Activated CD4-positive, alpha-beta memory T cell treated with anti-CD3 and anti-CD28 coated beads, Interleukin-2, amount 10 ng/mL, durations not matched to agents 7 days and 5 days (primary cell): ENCODE measurements around the gene ANKHD1. TPM values are rescaled to one million over a fixed set of nuclear protein-coding genes. Genes with fewer than 3 reads are reported as not detected.

Experiments
- total RNA-seq, 2 experiments: library from RNA; stranded (reverse); gene quantifications; one replicate each; pipeline ENCODE4 v1.2.3, GENCODE V29; 2021

The ANKHD1 gene
- total RNA-seq, 2 experiments from 2014 or later: 109 to 122 TPM

Other genes starting within 250 kb of the ANKHD1 start
- gene CYSTM1, start 226.6 kb upstream of the ANKHD1 start, total RNA-seq: 10 to 100 TPM; 20.1 to 22.3 TPM
- gene PFDN1, start 98.7 kb upstream of the ANKHD1 start, total RNA-seq: 10 to 100 TPM; 52.3 to 55.8 TPM
- gene HBEGF, start 55.2 kb upstream of the ANKHD1 start, total RNA-seq: 10 to 100 TPM; 67.9 to 69.1 TPM
- under 1 TPM; 0.43 to 0.78 TPM for gene SLC4A9, start 41.6 kb upstream of the ANKHD1 start, total RNA-seq
- gene EIF4EBP3, start 145.8 kb downstream of the ANKHD1 start, total RNA-seq: 10 to 100 TPM in 1 of 2 experiments, 1 to 10 TPM in 1; 8.0 to 11.6 TPM
- 10 to 100 TPM; 37.4 to 38.3 TPM for gene SRA1, start 155.6 kb downstream of the ANKHD1 start, total RNA-seq
- 10 to 100 TPM; 23.7 to 27.5 TPM for gene APBB3, start 162.8 kb downstream of the ANKHD1 start, total RNA-seq
- 10 to 100 TPM; 78.9 to 82.1 TPM for gene SLC35A4, start 163.0 kb downstream of the ANKHD1 start, total RNA-seq
- gene CD14, start 231.3 kb downstream of the ANKHD1 start, total RNA-seq: under 1 TPM; 0.23 to 0.38 TPM
- gene TMCO6, start 237.6 kb downstream of the ANKHD1 start, total RNA-seq: 10 to 100 TPM; 28.9 to 29.0 TPM
- gene NDUFA2, start 245.8 kb downstream of the ANKHD1 start, total RNA-seq: 10 to 100 TPM; 73.0 to 83.8 TPM
- 100 to 1,000 TPM; 123 to 126 TPM for gene IK, start 246.0 kb downstream of the ANKHD1 start, total RNA-seq